Osteoblast (primary cell): ENCODE results near the gene PSMC5. TPM values are rescaled to one million over a fixed set of nuclear protein-coding genes. Genes with fewer than 3 reads are reported as not detected.
A peak's percentile ranks its signal among the peaks of the same experiment; 100 is the strongest.
"Not testable (repeated sequence)": the region's sequence is repeated elsewhere in the genome, so short reads cannot be mapped to it uniquely, and the experiment has no call there.

Source experiments
- DNase-seq: peaks from one replicate; pipeline ENCODE4 v3.0.0; 2011; ENCODE audit warnings: low spot score, mixed read lengths; ENCODE audit not compliant: insufficient read length; ENCODE audit errors: missing footprints
- H2AFZ ChIP-seq: 2 replicates; pipeline ENCODE4 v1.6.0; 2011; ENCODE audit warnings: mild to moderate bottlenecking, low read length
- H3K27ac ChIP-seq: 2 replicates; pipeline ENCODE4 v1.5.1; 2011; ENCODE audit warnings: mild to moderate bottlenecking, low read depth, low read length, moderate library complexity
- H3K27me3 ChIP-seq: 2 replicates; pipeline ENCODE4 v1.6.0; 2012; ENCODE audit warnings: mild to moderate bottlenecking, control low read depth, inconsistent platforms, low read length, moderate library complexity; ENCODE audit not compliant: insufficient read depth
- H3K36me3 ChIP-seq: 2 replicates; pipeline ENCODE4 v1.5.1; 2011; ENCODE audit warnings: mild to moderate bottlenecking, low read length, control low read depth, moderate library complexity; ENCODE audit not compliant: insufficient read depth
- H3K4me1 ChIP-seq: 2 replicates; pipeline ENCODE4 v1.5.1; 2011; ENCODE audit warnings: mild to moderate bottlenecking, low read length, control low read depth, moderate library complexity; ENCODE audit not compliant: insufficient read depth
- H3K4me2 ChIP-seq: 2 replicates; pipeline ENCODE4 v1.6.0; 2011; ENCODE audit warnings: mild to moderate bottlenecking, low read length; ENCODE audit not compliant: insufficient read depth
- H3K4me3 ChIP-seq: fragments of 200-600 bp; sonication (generic); 3 replicates; pipeline ENCODE4 v1.5.1; 2012; ENCODE audit warnings: mild to moderate bottlenecking, low read length, inconsistent platforms; ENCODE audit not compliant: insufficient read depth
- H3K79me2 ChIP-seq: 2 replicates; pipeline ENCODE4 v1.6.0; 2012; ENCODE audit warnings: mild to moderate bottlenecking, low read length, control low read depth, inconsistent platforms; ENCODE audit not compliant: insufficient read depth
- H3K9me3 ChIP-seq: 2 replicates; pipeline ENCODE4 v1.5.1; 2011; ENCODE audit warnings: low read depth, low read length, control low read depth
- H4K20me1 ChIP-seq: 2 replicates; pipeline ENCODE4 v1.6.0; 2012; ENCODE audit warnings: mild to moderate bottlenecking, low read length, control low read depth; ENCODE audit not compliant: insufficient read depth
- CTCF ChIP-seq: IDR thresholded peaks from 2 replicates; pipeline ENCODE4 v1.5.1; 2011; ENCODE audit warnings: mild to moderate bottlenecking, low read depth, low read length, moderate library complexity; ENCODE audit errors: extremely low read depth
- total RNA-seq: library from RNA; depleted of rRNA; stranded (reverse); fragments of >200 nt; gene quantifications from 2 replicates; pipeline ENCODE4 v1.2.3, GENCODE V29; 2012

Gene PSMC5
- total RNA-seq, 1 donor, result 34.0 TPM

GRCh38 chr17:63842540-63843386 lies 15.5 kb downstream of the PSMC5 start, which contains the start of gene SMARCD2:
SMARCD2 (minus strand) TSS chr17:63842685; CDS start chr17:63842674, 11 bp downstream.
- Histone ChIP-seq H2AFZ (peak within 1 kb of the TSS; percentile 77), H3K9me3 (no peaks in the 10 kb centered on the region), H3K79me2 (peaks cover 45% of the 10 kb centered on the region), H3K36me3 (no peaks in the 10 kb centered on the region), H3K27ac (peak within 1 kb of the TSS; percentile 68), H3K4me3 (peak within 1 kb of the TSS; percentile 95), H3K27me3 (no peaks in the 10 kb centered on the region), H3K4me2 (peak within 1 kb of the TSS; percentile 90), H4K20me1 (peaks cover 24% of the 10 kb centered on the region), H3K4me1 (peaks cover 39% of the 10 kb centered on the region)
- TF ChIP-seq CTCF, result no peak
- DNase-seq, result peak; percentile 98

- Histone ChIP-seq H3K27ac (peak overlapping the region; percentile 42), H3K79me2 (peaks cover 38% of the 10 kb centered on the region), H3K4me3 (peak overlapping the region; percentile 95), H3K4me1 (peaks cover 36% of the 10 kb centered on the region), H2AFZ (peak overlapping the region; percentile 42), H3K4me2 (peak overlapping the region; percentile 78), H4K20me1 (peaks cover 17% of the 10 kb centered on the region)
- H3K36me3 ChIP-seq, H3K27me3 ChIP-seq, H3K9me3 ChIP-seq: not testable (repeated sequence)
- peak; percentile 91 for DNase-seq
These were observed 16.2 kb downstream of the PSMC5 start for GRCh38 chr17:63843387-63843888.

- no peak for TF ChIP-seq CTCF
- Histone ChIP-seq H3K27me3 (no peaks in the 10 kb centered on the region), H3K4me1 (peaks cover 29% of the 10 kb centered on the region), H2AFZ (peak overlapping the region; percentile 42), H3K4me3 (peak overlapping the region; percentile 95), H3K4me2 (peak overlapping the region; percentile 78), H3K36me3 (no peaks in the 10 kb centered on the region), H3K27ac (peak overlapping the region; percentile 42), H4K20me1 (peaks cover 13% of the 10 kb centered on the region), H3K79me2 (peaks cover 31% of the 10 kb centered on the region), H3K9me3 (no peaks in the 10 kb centered on the region)
- peak; percentile 47 for DNase-seq
These were observed 16.9 kb downstream of the PSMC5 start for GRCh38 chr17:63843910-63844677.

DNA sequence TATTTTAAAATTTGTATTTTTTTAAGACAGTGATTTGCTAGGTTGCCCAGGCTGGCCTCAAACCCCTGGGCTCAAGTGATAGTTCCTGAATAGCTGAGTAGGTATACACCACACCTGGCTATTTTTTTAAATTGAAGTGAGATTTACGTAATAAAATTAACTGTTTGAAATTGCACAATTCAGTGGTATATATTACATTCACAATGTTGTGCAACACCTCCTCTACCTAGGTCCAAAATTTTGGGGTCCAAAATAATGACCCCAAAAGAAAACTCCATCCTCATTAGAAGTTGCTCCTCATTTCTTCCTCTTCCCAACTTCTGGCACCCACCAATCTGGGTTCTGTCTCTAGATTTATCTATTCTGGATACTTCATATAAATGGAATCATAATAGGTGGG lies 18.3 kb downstream of the PSMC5 start:
- Histone ChIP-seq H3K9me3 (no peaks in the 10 kb centered on the region), H3K79me2 (peaks cover 17% of the 10 kb centered on the region), H3K36me3 (no peaks in the 10 kb centered on the region), H4K20me1 (peaks cover 9% of the 10 kb centered on the region), H3K4me1 (peaks cover 20% of the 10 kb centered on the region), H3K27me3 (no peaks in the 10 kb centered on the region), H3K4me3 (no peak overlapping the region), H3K27ac (no peak overlapping the region), H3K4me2 (no peak overlapping the region), H2AFZ (no peak overlapping the region)
- no peak for TF ChIP-seq CTCF
- no peak for DNase-seq
